Activated CD4-positive, CD25-positive, alpha-beta regulatory T cell treated with anti-CD3 and anti-CD28 coated beads, Interleukin-2, amount 50 U/mL, for 72 hours (primary cell): Measurements from ENCODE around the gene FZD10.

ENCODE experiments used
- DNase-seq: peaks from one replicate; pipeline ENCODE4 v3.0.0; 2021

Gene FZD10, protein sequence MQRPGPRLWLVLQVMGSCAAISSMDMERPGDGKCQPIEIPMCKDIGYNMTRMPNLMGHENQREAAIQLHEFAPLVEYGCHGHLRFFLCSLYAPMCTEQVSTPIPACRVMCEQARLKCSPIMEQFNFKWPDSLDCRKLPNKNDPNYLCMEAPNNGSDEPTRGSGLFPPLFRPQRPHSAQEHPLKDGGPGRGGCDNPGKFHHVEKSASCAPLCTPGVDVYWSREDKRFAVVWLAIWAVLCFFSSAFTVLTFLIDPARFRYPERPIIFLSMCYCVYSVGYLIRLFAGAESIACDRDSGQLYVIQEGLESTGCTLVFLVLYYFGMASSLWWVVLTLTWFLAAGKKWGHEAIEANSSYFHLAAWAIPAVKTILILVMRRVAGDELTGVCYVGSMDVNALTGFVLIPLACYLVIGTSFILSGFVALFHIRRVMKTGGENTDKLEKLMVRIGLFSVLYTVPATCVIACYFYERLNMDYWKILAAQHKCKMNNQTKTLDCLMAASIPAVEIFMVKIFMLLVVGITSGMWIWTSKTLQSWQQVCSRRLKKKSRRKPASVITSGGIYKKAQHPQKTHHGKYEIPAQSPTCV

GRCh38 chr12:130162267-130162666, at the start of gene FZD10:
TSS of gene FZD10 (plus strand) at chr12:130162464. CDS start at chr12:130162943, 479 bp downstream.
- no peak for DNase-seq

DNA sequence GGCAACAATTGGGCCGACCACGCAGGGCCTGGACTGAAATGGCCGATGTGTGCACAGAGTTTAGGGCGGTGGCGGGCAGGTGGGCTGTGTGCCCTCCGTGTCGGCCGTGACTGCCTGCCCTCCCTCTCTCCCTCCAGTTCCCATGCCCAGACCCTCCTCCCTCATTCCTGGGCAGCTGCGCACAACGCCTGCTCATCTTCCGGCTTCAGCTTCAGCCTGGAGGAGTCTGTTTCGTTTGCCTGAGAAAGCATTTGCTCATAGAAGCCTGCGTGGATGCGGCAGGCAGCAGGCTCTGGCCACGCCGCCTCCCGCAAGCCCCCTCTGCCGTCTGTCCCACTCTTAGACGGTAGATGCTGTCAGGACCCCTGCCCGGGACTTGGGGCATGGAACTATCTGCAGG, 47.3 kb upstream of the FZD10 start:
- DNase-seq, result no peak

GRCh38 chr12:130115646-130116045, 46.6 kb upstream of the FZD10 start:
- DNase-seq, result no peak

DNA sequence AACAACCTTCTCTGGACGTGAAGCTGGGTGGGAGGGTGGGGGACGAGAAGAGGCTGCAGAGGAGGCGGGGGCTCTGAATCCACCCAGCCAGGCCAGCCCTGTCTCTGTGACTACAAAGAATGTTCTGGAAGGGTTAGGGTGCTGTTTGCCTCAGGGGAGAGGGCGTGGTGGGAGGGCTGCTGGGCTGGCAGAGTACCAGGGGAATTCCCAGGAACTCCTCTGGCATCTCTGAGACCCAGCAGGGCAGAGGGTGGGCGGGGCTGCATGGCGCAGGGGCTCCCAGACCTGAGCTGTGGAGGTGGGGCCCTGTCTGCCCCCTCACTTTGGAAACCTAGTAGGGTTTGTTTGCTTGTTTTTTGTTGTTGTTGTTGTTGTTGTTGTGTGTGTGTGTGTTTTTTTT, 45.5 kb upstream of the FZD10 start:
- DNase-seq, result no peak

DNA sequence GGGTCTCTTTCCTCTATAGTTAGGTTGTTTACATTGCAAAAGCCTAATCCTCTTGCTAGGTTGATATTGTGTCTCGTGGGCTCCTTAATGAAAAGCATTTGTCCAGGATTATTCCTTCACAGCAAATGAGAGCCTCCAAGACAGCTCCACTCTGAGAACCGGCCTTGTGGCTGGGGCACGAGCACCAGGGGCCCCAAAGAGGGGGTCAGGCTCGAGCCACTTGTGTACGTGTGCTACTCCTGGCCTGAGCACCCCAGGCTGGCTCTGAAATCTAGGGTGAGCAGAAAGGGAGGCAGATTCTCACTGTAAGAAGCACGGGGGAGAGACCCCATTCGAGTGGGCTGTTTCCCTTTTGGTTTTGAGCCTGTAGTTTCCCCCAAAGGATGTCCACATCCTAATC, 45.0 kb upstream of the FZD10 start:
- no peak for DNase-seq

DNA sequence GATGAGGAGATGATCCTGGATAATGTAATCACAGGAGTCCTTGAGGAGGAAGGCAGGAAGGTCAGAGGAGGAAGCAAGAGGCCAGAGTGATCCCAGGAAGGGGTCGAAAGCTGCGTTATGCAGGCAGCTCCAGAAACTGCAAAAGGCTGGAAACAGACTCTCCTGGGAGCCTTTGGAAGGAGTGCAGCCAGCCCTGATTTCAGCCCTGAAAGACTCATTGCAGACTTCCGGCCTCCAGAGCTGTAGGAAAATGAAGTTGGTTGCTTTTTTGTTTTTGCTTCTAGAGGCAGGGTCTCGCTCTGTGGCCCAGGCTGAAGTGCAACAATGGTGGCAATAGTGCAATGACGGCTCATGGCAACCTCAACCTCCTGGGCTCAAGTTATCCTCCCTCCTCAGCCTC, 44.6 kb upstream of the FZD10 start:
- DNase-seq, result no peak

DNA sequence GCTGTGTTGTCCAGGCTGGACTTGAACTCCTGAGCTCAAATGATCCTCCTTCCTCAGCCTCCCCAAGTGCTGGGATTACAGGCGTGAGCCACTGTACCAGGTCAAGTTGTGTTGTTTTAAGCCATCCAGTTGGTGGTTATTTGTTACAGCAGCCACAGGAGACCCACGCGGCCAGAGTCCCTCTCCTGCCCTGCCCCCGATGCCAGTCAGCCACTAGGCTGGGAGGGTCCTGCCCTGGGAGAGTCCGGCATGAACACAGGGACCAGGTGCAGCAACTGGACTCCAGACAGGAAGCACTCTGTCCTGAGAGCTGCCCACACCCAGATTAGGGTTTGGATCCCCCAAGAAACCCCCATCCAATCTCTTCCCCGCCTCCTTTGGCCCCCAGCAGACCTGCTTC, 44.1 kb upstream of the FZD10 start:
- DNase-seq, result no peak

DNA sequence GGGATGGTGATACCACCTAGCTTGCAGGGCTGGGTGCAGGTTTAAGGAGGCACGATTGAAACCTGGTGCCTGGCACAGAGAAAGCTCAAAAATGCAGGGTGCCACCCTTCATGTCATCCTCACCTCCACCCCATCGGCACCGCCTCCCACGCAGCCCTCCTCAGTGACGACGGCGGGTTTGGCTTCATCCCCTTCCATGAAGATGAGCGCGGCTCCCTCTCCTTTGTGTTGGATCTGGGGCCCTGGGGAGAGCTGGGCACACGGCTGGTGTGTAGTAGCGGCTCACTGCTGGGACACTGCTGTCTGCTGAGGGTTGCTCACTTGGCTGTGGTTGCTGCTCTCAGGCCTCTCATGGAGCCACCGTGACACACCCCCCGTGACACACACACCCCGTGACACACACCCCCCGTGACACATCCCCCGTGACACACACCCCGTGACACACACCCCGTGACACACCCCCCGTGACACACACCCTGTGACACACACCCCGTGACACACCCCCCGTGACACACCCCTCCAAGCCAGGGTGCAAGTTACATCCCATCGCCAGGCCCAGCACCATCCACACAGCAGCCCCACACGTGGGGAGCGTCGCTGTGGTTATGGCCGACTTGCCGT, 42.9 kb upstream of the FZD10 start:
- DNase-seq, result no peak

GRCh38 chr12:130120012-130120805, 42.1 kb upstream of the FZD10 start:
- DNase-seq, result no peak

- no peak for DNase-seq
Observed at GRCh38 chr12:130121226-130122000, 40.9 kb upstream of the FZD10 start.

DNA sequence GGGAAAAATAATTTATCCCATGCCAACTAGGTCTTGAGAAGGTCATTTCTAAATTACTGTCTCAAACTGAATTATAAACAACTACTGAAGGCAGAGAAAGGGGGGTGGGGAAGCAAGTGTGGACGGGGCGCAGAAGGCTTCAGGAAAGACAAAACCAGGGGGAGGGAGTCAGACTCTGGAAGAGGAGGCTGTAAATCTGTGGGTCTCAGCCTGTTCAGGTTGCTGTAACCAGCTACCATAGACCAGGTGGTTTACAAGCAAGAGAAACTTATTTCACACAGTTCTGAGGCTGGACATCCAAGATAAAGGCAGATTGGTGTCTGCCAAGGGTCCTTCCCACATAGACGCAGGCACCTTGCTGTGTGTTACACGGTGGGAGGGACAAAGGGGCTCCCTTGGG, 39.9 kb upstream of the FZD10 start:
- DNase-seq, result no peak

- no peak for DNase-seq
Observed at GRCh38 chr12:130124106-130124505, 38.2 kb upstream of the FZD10 start.

DNA sequence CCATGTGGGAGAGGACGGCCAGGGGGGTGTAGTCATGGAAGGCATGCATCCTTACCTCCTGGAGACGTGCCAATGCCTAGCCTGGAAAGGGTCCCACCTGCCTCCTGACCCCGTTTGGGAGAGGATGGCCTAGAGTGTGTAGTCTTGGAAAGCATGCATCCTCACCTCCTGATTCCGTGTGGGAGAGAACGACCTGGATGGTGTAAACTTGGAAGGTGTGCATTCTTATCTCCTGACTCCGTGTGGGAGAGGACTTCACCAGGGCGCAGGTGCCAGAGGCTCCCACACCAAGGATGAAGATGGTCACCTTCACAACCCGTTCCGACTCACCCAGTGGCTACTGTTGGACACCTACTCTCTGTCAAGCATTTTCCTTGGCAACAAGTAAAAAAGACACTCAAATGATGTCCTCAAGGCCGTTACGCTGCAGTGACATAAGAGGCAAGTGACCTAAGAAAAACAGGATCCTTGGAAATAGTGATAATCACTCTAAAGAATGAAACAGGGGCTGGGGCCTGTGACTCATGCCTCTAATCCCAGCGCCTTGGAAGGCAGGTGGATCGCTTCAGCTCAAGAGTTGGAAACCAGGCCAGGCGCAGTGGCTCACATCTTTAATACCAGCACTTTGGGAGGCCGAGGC, 37.5 kb upstream of the FZD10 start:
- no peak for DNase-seq

DNA sequence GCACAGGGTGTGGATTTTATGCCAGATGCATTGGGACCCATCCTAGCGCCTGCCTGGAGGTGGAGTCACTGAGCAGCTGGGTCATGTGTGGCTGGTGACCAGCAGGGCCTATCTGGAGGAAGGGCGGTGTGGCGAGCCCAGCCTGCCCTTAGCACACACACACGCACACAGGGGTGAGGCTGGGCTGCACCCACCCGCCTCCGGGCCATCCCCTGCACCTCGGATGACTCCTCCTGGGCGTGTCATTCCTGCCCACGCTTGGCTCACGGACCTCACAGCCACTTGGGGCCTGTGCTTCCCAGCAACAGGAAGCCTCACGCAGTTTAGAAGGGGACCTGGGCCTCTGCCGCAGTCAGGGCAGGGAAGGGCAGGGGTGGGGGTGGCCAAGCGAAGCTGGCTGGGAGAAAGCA, 36.2 kb upstream of the FZD10 start:
- DNase-seq, result no peak

DNA sequence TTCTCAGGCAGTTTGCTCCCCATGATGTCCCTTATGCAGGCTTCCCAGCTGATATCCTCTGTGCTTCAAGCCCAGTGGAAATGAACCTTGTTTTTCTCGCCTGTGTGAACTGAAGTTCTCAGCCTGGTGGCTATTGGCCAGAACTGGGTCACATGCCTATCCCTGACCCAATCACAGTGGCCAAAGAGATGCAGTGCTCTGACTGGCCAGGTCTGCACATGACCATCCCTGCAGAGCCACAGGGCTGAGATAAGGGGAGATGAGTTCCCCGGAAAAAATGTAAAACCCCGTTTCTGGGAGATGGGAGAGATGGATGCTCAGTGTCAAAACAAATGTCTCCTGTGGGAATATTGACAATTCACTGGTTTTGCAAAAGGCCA, 34.7 kb upstream of the FZD10 start:
- no peak for DNase-seq

- DNase-seq, result no peak
Observed at GRCh38 chr12:130127912-130128789, 34.1 kb upstream of the FZD10 start.

DNA sequence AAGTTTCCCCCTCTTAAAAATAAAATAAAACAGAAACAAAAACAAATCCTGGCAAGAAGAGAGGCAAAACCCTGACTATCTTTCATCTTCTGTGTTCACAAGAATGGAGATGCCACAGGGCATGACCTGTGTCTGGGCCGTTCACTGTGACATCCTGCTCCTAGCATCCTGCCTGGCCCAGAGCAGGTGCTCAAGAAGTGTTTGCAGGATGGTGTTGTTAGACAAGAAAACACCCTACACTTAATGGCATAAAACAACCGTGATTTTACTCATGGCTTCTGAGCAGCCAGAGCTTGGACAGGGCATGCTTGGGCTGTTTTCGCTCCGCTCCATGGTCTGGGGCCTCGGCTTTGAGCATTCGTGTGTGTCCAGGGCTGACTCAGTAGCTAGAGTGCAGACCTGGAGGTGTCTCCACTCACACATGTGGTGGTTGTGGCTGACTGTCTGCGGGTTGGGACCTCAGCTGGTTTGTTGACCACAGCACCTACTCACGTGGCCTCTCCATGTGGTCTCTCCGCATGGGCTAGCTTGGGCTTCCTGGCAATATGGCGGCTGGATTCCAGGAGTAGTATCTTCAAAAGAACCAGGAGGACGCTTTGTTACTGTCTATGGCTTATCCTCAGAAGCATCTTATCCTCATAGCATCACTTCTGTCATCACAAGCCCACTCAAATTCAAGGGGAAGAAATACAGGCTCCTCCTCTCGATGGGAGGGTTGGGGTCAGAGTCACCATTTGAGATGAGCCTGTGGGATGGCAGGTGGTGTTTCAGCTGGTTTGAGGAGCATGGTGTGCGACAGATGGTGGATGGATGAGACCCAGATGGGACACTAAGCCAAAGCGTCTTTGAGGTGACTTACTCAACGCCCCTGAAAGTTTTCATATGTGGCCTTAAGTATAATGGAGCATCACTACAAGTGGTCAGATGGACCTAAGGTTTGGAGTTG, 33.2 kb upstream of the FZD10 start:
- no peak for DNase-seq

DNA sequence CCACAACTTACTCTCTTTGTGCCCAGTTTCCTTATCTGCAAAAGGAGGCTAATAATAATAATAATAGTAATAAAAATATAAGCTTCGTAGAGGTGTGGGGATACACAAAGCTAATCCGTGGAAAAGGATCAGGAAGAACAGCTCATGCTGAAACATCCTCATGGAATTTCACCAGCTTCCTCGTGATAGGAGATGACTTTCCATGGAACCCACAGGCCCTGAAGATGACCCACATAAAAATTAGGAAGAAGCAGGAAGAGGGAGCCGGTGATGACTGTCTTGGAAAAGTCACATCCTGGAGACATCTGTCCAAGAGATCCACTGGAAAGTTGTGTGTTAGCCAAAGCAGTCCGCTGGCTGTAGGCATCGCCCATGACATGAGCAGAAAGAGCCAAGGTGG, 31.9 kb upstream of the FZD10 start:
- DNase-seq, result no peak

DNA sequence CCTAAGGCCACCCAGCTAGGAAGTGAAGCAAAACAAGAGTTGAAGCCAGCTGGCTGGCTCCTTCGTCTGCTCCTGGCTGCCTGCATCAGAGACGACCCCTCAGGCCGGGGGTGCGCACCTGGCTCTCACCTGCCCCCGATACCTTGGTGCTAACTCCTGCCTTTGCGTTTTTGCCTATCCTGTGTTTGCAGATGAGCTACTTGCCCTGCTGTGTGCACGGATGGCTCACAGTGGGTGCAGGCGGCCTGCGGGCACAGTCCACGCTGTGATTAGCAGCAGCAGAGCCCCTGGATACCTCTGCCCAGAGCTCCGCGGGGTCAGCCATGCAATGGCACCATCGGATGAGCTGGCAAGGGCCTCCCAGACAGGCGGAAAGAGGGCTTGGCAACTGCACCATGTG, 31.2 kb upstream of the FZD10 start:
- no peak for DNase-seq

GRCh38 chr12:130131801-130132200, 30.5 kb upstream of the FZD10 start:
- DNase-seq, result no peak
